ENCODE measurements around the gene WDHD1. TPM values are rescaled to one million over a fixed set of nuclear protein-coding genes. Genes with fewer than 3 reads are reported as not detected.

WDHD1 gene
- total and polyA plus RNA-seq, 2 of the 8 experiments (the other 6 are each of a cell fraction or from before 2014, with no cell fraction given), result 17.8 to 87.9 TPM

DNA sequence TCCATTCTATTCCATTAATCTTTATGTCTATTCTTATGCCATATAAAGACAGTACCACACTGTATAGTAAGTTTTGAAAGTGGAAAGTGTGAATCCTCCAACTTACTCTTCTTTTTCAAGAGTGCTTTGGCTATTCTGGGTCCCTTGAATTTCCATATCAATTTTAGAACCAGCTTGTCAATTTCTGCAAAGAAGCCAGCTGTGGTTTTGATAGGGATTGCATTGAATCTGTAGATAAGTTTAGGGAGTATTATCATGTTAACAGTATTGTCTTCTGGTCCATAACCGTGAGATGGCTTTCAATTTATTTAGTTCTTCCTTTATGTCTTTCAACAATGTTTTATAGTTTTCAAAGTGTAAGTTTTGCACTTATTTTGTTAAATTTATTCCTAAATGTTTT is 90.1 kb downstream of the WDHD1 start:
- no peak overlapping the region for H4K8ac ChIP-seq (ENCODE audit: extremely low read depth, insufficient read depth, low read length)
- H3K9ac ChIP-seq (replicated peaks in 1 of 4; ENCODE audit: extremely low read depth in 1 of 4, low read depth in 3 of 4, low read length in 3 of 4), result no peak overlapping the region
- ChIA-PET CTCF (ENCODE audit: partially characterized antibody) (no interaction called here), POLR2A (ENCODE audit: partially characterized antibody) (interaction anchor here (1.2 to 1.3 kb wide), 2 partner anchors 24 to 116 kb away, joined by 3 read pairs; no protein-coding TSS in a partner anchor)
- H3K27me3 ChIP-seq (replicated peaks in 1 of 4; ENCODE audit: control insufficient read depth in 3 of 4, extremely low read depth in 1 of 4, insufficient read depth in 3 of 4, low read length in 3 of 4), result no peaks in the 10 kb centered on the region
- WGBS, 2 experiments (ENCODE audit: extremely low coverage in 1 of 2, insufficient coverage in 1 of 2, insufficient read length in 1 of 2, insufficient replicate concordance in 2 of 2, low coverage in 1 of 2, low lambda C conversion rate in 2 of 2, missing lambda C conversion rate in 1 of 2), result 91% methylated on average over 1 of the region's 1 CpG; no CpG with 5 or more reads in 1 of the 2 experiments
- H3K23ac ChIP-seq (ENCODE audit: insufficient read length), result no peak overlapping the region
- no peaks in the 10 kb centered on the region for H3K9me3 ChIP-seq (ENCODE audit: insufficient read depth in 2 of 2, low read depth in 1 of 2, low read length in 1 of 2)
- no peaks in the 10 kb centered on the region for H3K4me1 ChIP-seq (replicated peaks in 1 of 4; ENCODE audit: control insufficient read depth in 3 of 4, insufficient read depth in 4 of 4, low read length in 3 of 4)
- no peak overlapping the region for H2BK12ac ChIP-seq (ENCODE audit: low read depth, low read length)
- H3K23me2 ChIP-seq (ENCODE audit: low read depth, low read length), result no peaks in the 10 kb centered on the region
- no peak overlapping the region for H3K4me3 ChIP-seq (ENCODE audit: extremely low read depth in 1 of 4, insufficient read depth in 2 of 4, low read depth in 3 of 4, low read length in 4 of 4)
- H3K79me1 ChIP-seq (ENCODE audit: low read depth, low read length), result no peaks in the 10 kb centered on the region
- no peak overlapping the region for H2BK120ac ChIP-seq (replicated peaks; ENCODE audit: low read depth, low read length)
- H2AFZ ChIP-seq (ENCODE audit: low read length), result no peak overlapping the region
- no peaks in the 10 kb centered on the region for H3K79me2 ChIP-seq (ENCODE audit: control insufficient read depth in 1 of 2, insufficient read depth in 2 of 2, low read length in 2 of 2)
- H3K4me2 ChIP-seq (ENCODE audit: insufficient read depth in 1 of 2, low read depth in 2 of 2, low read length in 2 of 2), result no peak overlapping the region
- H2BK5ac ChIP-seq (ENCODE audit: low read depth, low read length), result no peak overlapping the region
- H3K36me3 ChIP-seq (ENCODE audit: control insufficient read depth in 2 of 4, insufficient read depth in 4 of 4, low read length in 3 of 4), result peaks cover 4 to 36% (median 13%) of the 10 kb centered on the region in 4 experiments
- no peak for DNase-seq (ENCODE audit: low read depth in 1 of 2, low spot score in 2 of 2)
- no peak for FAIRE-seq
- no peak overlapping the region for H4K91ac ChIP-seq (replicated peaks; ENCODE audit: insufficient read length, low read length)
- no peak overlapping the region for H2AK5ac ChIP-seq (ENCODE audit: low read depth, low read length)
- H3K4ac ChIP-seq (replicated peaks; ENCODE audit: insufficient read length, low read depth, low read length), result no peak overlapping the region
- no peak overlapping the region for H3K14ac ChIP-seq (ENCODE audit: insufficient read length)
- no peaks in the 10 kb centered on the region for H4K20me1 ChIP-seq (replicated peaks in 1 of 2; ENCODE audit: control insufficient read depth in 1 of 2, insufficient read depth in 2 of 2, low read length in 2 of 2)
- no peak overlapping the region for H3K27ac ChIP-seq (ENCODE audit: low read depth, low read length)
- H3K18ac ChIP-seq (ENCODE audit: extremely low read depth, low read length), result no peak overlapping the region
- H4K5ac ChIP-seq (ENCODE audit: insufficient read length, low read depth, low read length), result no peak overlapping the region
- H3K56ac ChIP-seq (replicated peaks; ENCODE audit: insufficient read length, low read depth, low read length), result no peak overlapping the region
- no peak overlapping the region for H2BK20ac ChIP-seq (ENCODE audit: low read length)
- no peak overlapping the region for H2BK15ac ChIP-seq (ENCODE audit: low read length)
- TF ChIP-seq SIRT6 (IDR thresholded peaks at IDR 0.05; ENCODE audit: low read length) (no peak), NRF1 (IDR thresholded peaks at IDR 0.05; ENCODE audit: low read depth, low read length) (no peak), YY1 (IDR thresholded peaks at IDR 0.05; ENCODE audit: low read depth, low read length) (no peak), SIN3A (conservative IDR thresholded peaks at IDR 0.05 in 1 of 2, IDR thresholded peaks at IDR 0.05 in 1 of 2; ENCODE audit: low read depth in 1 of 2, low read length in 2 of 2) (no peak), POU5F1 (IDR thresholded peaks at IDR 0.05; ENCODE audit: low read depth, low read length) (no peak), POLR2AphosphoS5 (IDR thresholded peaks at IDR 0.05; ENCODE audit: low read depth, low read length) (no peak), PHF8 (conservative IDR thresholded peaks at IDR 0.05; ENCODE audit: low read depth, low read length) (no peak), FOSL1 (IDR thresholded peaks at IDR 0.05; ENCODE audit: insufficient read depth, low read depth, low read length) (no peak), BCL11A (IDR thresholded peaks at IDR 0.05; ENCODE audit: low read depth in 2 of 2, low read length in 2 of 2) (no peak), CTBP2 (IDR thresholded peaks at IDR 0.05; ENCODE audit: borderline replicate concordance, insufficient read depth, insufficient read length, low read length) (no peak), EZH2 (IDR thresholded peaks at IDR 0.05; ENCODE audit: low read depth, low read length, severe bottlenecking) (no peak), RFX5 (IDR thresholded peaks at IDR 0.05; ENCODE audit: borderline replicate concordance, low read depth, low read length) (no peak), TBP (IDR thresholded peaks at IDR 0.05; ENCODE audit: low read depth, low read length) (no peak), CBX5 (IDR thresholded peaks at IDR 0.05; ENCODE audit: low read depth, low read length) (no peak), JUN (IDR thresholded peaks at IDR 0.05; ENCODE audit: low read depth, low read length) (no peak)

Data from H1 (cell line).